Skeletal muscle tissue (tissue), 4 donors: ENCODE measurements around the gene SLC23A2. TPM values are rescaled to one million over a fixed set of nuclear protein-coding genes. Genes with fewer than 3 reads are reported as not detected.

Source experiments
- H3K27ac ChIP-seq: one replicate; pipeline ENCODE4 v1.7.0; 2013; ENCODE audit warnings: mild to moderate bottlenecking, low read depth, low read length, inconsistent platforms
- H3K27me3 ChIP-seq, 3 donors: one replicate each; pipeline ENCODE4 v1.7.0; 2013; ENCODE audit warnings: low read length in 3 of 3; ENCODE audit not compliant: control insufficient read depth in 3 of 3, insufficient read depth in 3 of 3
- H3K36me3 ChIP-seq, 3 donors: one replicate each; pipeline ENCODE4 v1.7.0; 2013; ENCODE audit warnings: low read length in 3 of 3; ENCODE audit not compliant: control insufficient read depth in 3 of 3, insufficient read depth in 3 of 3
- H3K4me1 ChIP-seq, 3 donors: one replicate each; pipeline ENCODE4 v1.7.0; 2013; ENCODE audit warnings: low read length in 3 of 3, mild to moderate bottlenecking in 3 of 3; ENCODE audit not compliant: control insufficient read depth in 3 of 3, insufficient read depth in 3 of 3
- H3K4me3 ChIP-seq, 3 donors: one replicate each; pipeline ENCODE4 v1.7.0; 2013; ENCODE audit warnings: low read length in 3 of 3
- H3K9ac ChIP-seq, 3 donors: one replicate each; pipeline ENCODE4 v1.7.0; 2013; ENCODE audit warnings: low read length in 3 of 3, mild to moderate bottlenecking in 3 of 3, moderate library complexity in 2 of 3, low read depth in 1 of 3
- H3K9me3 ChIP-seq, 3 donors: one replicate each; pipeline ENCODE4 v1.7.0; 2013; ENCODE audit warnings: low read length in 3 of 3; ENCODE audit not compliant: control insufficient read depth in 3 of 3
- total RNA-seq: library from RNA; depleted of rRNA; stranded (reverse); fragments of >200 nt; gene quantifications from one replicate; pipeline ENCODE4 v1.2.3, GENCODE V29; 2014
- donor health status: Osteomylitis.

Gene SLC23A2
- total RNA-seq, 1 donor from 2014 or later = 8.4 TPM

DNA sequence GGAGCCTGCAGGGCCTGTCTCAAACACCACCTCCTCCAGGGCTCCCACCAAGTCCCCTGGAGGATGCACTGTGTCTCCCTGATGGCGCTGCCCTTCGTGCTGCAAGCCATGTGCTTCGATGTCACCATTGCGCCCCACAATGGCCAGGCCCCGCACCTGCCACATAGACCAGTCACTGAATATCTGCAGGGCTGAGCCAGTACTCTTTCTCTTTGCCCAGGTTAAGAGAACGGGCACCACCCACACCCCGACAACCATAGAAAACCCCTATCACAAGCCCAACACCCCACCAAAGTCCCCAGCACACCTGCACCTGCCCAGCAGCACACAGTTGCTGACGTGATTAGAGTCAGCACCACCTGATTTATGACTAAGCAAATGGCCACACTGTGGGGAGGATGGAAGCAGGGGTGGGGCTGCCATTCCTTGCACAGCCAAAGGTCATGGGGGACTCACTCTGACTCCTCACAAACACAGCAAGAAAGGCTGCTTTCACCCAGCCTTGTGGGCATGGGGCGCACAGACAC lies 104.3 kb downstream of the SLC23A2 start:
- H3K36me3 ChIP-seq = peaks cover 9 to 19% (median 14%) of the 10 kb centered on the region in 3 donors
- H3K27me3 ChIP-seq = no peaks in the 10 kb centered on the region
- no peak overlapping the region for H3K27ac ChIP-seq
- peaks cover 8 to 21% (median 16%) of the 10 kb centered on the region in 3 donors for H3K4me1 ChIP-seq
- H3K9me3 ChIP-seq = no peaks in the 10 kb centered on the region
- H3K9ac ChIP-seq = no peak overlapping the region
- H3K4me3 ChIP-seq = no peak overlapping the region

DNA sequence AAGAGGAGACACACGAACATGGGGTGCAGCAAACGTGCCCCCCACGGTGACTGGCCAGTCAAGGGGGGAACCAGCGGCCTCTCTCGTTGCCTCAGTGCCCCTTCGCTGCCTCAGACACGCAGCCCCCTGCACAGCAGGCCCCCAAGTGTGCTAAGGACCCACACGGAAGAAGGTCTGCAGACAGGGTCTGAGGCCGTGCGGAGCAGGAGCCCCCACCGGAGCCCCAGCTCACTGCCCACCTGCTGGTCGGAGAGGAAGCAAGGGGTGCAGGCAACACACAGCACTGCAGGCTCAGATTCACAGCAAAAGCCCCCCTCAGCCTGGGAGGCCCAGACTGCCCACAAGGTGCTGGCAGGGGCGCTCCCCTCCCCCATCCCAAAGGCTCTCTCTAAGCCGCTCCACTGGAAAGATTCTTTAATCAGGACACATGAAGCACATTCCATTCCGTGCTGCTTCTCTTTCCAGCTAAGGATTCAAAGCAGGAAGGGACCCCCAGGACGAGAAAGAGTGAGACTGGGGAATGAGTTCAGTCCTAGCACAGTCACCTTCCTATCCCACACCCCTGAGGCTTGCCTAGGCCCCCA lies 105.1 kb downstream of the SLC23A2 start:
- no peaks in the 10 kb centered on the region for H3K9me3 ChIP-seq
- no peak overlapping the region for H3K9ac ChIP-seq

GRCh38 chr20:4894981-4895381 lies 106.3 kb downstream of the SLC23A2 start:
- no peaks in the 10 kb centered on the region for H3K27me3 ChIP-seq
- peaks cover 8 to 21% (median 16%) of the 10 kb centered on the region in 3 donors for H3K4me1 ChIP-seq

More for the DNA sequence above, 105.1 kb downstream of the SLC23A2 start:
- no peak overlapping the region for H3K4me3 ChIP-seq
- peaks cover 8 to 21% (median 16%) of the 10 kb centered on the region in 3 donors for H3K4me1 ChIP-seq
- peaks cover 9 to 14% (median 12%) of the 10 kb centered on the region in 3 donors for H3K36me3 ChIP-seq
- H3K27ac ChIP-seq = no peak overlapping the region
- H3K27me3 ChIP-seq = no peaks in the 10 kb centered on the region

GRCh38 chr20:4894409-4894808 lies 106.9 kb downstream of the SLC23A2 start:
- Histone ChIP-seq H3K4me1 (peaks cover 8 to 21% (median 16%) of the 10 kb centered on the region in 3 donors), H3K27me3 (no peaks in the 10 kb centered on the region), H3K4me3 (no peak overlapping the region), H3K9me3 (no peaks in the 10 kb centered on the region), H3K27ac (no peak overlapping the region), H3K9ac (no peak overlapping the region), H3K36me3 (peaks cover 9 to 17% (median 13%) of the 10 kb centered on the region in 3 donors)

More at GRCh38 chr20:4894981-4895381, 106.3 kb downstream of the SLC23A2 start:
- Histone ChIP-seq H3K9me3 (no peaks in the 10 kb centered on the region), H3K9ac (no peak overlapping the region), H3K4me3 (no peak overlapping the region), H3K36me3 (peaks cover 9 to 14% (median 13%) of the 10 kb centered on the region in 3 donors), H3K27ac (no peak overlapping the region)

DNA sequence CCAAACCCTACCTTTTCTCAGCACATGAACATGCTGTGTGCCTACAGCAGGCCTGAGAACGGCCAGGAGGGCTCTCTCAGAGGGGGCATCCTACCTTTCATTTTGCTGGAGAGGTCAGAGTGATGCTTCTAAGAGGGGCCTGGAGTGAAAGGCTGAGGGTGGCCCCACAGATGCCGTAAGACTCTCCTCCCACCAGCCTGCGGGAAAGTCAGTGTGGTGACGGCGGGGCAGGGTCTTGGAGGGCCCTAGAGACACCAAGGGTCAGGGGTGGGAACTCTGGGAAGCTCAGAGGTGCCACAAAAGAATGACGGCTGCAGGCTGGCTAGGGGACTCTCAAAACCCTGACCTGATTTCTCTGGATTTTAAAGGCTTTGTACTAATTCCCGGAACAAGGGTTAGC lies 107.6 kb downstream of the SLC23A2 start:
- no peak overlapping the region for H3K9ac ChIP-seq
- peaks cover 5 to 13% (median 11%) of the 10 kb centered on the region in 3 donors for H3K36me3 ChIP-seq
- no peak overlapping the region for H3K27ac ChIP-seq
- H3K27me3 ChIP-seq = no peaks in the 10 kb centered on the region
- peaks cover 6 to 17% (median 13%) of the 10 kb centered on the region in 3 donors for H3K4me1 ChIP-seq
- H3K4me3 ChIP-seq = no peak overlapping the region
- no peaks in the 10 kb centered on the region for H3K9me3 ChIP-seq

GRCh38 chr20:4891997-4892396 lies 109.3 kb downstream of the SLC23A2 start:
- H3K36me3 ChIP-seq = peaks cover 5 to 10% (median 8%) of the 10 kb centered on the region in 3 donors
- no peaks in the 10 kb centered on the region for H3K9me3 ChIP-seq
- no peak overlapping the region for H3K4me3 ChIP-seq
- H3K4me1 ChIP-seq = peaks cover 0 to 9% (median 7%) of the 10 kb centered on the region in 3 donors
- no peaks in the 10 kb centered on the region for H3K27me3 ChIP-seq
- H3K9ac ChIP-seq = no peak overlapping the region
- H3K27ac ChIP-seq = no peak overlapping the region

DNA sequence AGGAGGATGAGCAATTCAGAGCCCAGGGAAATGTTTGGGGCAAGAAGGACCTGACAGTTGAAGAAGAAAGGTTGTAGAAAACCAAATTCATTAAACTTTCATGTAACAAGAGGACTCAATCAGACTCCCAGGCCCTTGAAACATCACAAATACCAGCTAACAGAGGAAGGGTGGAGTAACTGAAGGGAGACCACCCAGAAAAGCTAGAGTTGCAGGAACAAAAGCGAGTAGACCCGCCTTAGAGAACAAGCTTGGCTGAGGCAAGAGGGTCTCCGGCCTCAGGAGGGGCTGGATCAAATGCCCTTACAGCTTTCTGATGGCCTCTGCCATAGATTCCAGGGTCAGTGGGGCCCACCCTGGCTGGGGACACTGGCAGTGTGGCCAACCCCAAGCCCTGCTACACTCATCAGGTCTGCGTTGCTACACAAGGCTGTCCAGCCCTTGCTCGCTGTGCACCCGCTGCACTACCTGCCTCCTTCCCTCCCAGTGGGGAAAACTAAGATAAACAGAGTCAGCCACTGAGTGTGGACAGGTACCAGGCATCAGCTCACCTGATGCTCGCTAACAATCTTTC lies 110.0 kb downstream of the SLC23A2 start:
- Histone ChIP-seq H3K4me3 (no peak overlapping the region), H3K9me3 (no peaks in the 10 kb centered on the region), H3K27ac (no peak overlapping the region), H3K27me3 (no peaks in the 10 kb centered on the region), H3K9ac (no peak overlapping the region), H3K36me3 (peaks cover 5 to 10% (median 8%) of the 10 kb centered on the region in 3 donors), H3K4me1 (peaks cover 0 to 9% (median 7%) of the 10 kb centered on the region in 3 donors)

GRCh38 chr20:4889446-4889845 lies 111.9 kb downstream of the SLC23A2 start:
- Histone ChIP-seq H3K27me3 (no peaks in the 10 kb centered on the region), H3K4me3 (no peak overlapping the region), H3K4me1 (peaks cover 0 to 5% (median 4%) of the 10 kb centered on the region in 3 donors), H3K27ac (no peak overlapping the region), H3K36me3 (peaks cover 7 to 10% (median 8%) of the 10 kb centered on the region in 3 donors), H3K9me3 (no peaks in the 10 kb centered on the region), H3K9ac (no peak overlapping the region)

DNA sequence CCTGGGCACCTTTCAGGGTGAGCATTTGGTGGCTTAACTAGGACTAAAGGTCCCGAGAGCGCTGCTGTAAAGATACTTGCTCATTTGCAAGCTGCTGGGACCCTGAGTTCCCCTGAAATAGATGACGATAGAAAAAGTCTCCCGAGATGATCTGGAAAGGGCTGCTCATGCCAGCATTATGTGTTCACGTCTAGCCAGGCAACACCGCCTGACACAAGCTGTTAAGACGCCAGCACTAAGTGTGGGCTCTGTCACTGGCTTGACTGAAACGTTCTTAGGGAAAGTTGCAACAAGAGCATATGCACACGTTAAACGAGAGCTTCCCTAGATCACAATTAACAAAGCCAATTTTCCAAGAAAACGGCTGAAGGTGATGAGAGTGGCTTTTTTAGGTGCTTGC lies 113.7 kb downstream of the SLC23A2 start:
- Histone ChIP-seq H3K9me3 (no peaks in the 10 kb centered on the region), H3K27me3 (no peaks in the 10 kb centered on the region), H3K27ac (no peak overlapping the region), H3K4me1 (no peaks in the 10 kb centered on the region), H3K36me3 (peaks cover 10 to 17% (median 14%) of the 10 kb centered on the region in 3 donors), H3K9ac (no peak overlapping the region), H3K4me3 (no peak overlapping the region)
